OCI-LY3 (cell line): ENCODE measurements around the gene GRIN2D.

Experiments
- H2AFZ ChIP-seq: fragments of 200-600, 300-600 bp; shearing (Covaris generic); 2 replicates; pipeline ENCODE4 v1.6.0; 2014; ENCODE audit warnings: antibody characterized with exemption, low read depth, low read length
- H3K27ac ChIP-seq: fragments of 200-600, 300-600 bp; sonication (generic); 2 replicates; pipeline ENCODE4 v1.5.1; 2014; ENCODE audit warnings: mild to moderate bottlenecking, low read length, moderate library complexity, mixed read lengths
- H3K27me3 ChIP-seq: fragments of 200-600, 300-600 bp; sonication (generic); 2 replicates; pipeline ENCODE4 v1.6.1; 2014; ENCODE audit warnings: low read depth, low read length, mixed read lengths
- H3K36me3 ChIP-seq: fragments of 200-600, 300-600 bp; sonication (generic); replicated peaks from 2 replicates; pipeline ENCODE3; 2014; ENCODE audit warnings: low read depth, low read length, mixed read lengths
- H3K4me1 ChIP-seq: fragments of 300-600, 200-600 bp; sonication (generic); 2 replicates; pipeline ENCODE4 v1.6.1; 2014; ENCODE audit warnings: low read length, mixed read lengths
- H3K4me2 ChIP-seq: fragments of 200-600, 300-600 bp; sonication (generic); 2 replicates; pipeline ENCODE4 v1.6.1; 2014; ENCODE audit warnings: low read length, mixed read lengths
- H3K4me3 ChIP-seq: fragments of 300-600, 200-600 bp; sonication (generic); 2 replicates; pipeline ENCODE4 v1.5.1; 2014; ENCODE audit warnings: antibody characterized with exemption, mild to moderate bottlenecking, low read length, moderate library complexity
- H3K79me2 ChIP-seq: fragments of 300-600, 200-600 bp; shearing (Covaris generic); 2 replicates; pipeline ENCODE4 v1.6.1; 2014; ENCODE audit warnings: mild to moderate bottlenecking, low read length, mixed read lengths
- H3K9ac ChIP-seq: fragments of 300-600, 200-600 bp; shearing (Covaris generic); 2 replicates; pipeline ENCODE4 v1.6.0; 2014; ENCODE audit warnings: mild to moderate bottlenecking, low read length, moderate library complexity
- H3K9me3 ChIP-seq: fragments of 200-600, 300-600 bp; shearing (Covaris generic); 2 replicates; pipeline ENCODE4 v1.6.1; 2014; ENCODE audit warnings: low read length, mixed read lengths; ENCODE audit not compliant: insufficient read depth
- H4K20me1 ChIP-seq: fragments of 200-600, 300-600 bp; sonication (generic); 2 replicates; pipeline ENCODE4 v1.6.1; 2016; ENCODE audit warnings: low read length, mixed read lengths; ENCODE audit not compliant: insufficient read depth
- CTCF ChIP-seq: fragments of 200-600, 300-600 bp; sonication (generic); IDR thresholded peaks from 2 replicates; pipeline ENCODE4 v1.5.1; 2014; ENCODE audit warnings: antibody characterized with exemption, low read length, low read depth
- EZH2phosphoT487 ChIP-seq: fragments of 200-600 bp; shearing (Covaris generic); IDR thresholded peaks from 2 replicates; pipeline ENCODE4 v1.6.1; 2018; ENCODE audit warnings: antibody characterized with exemption, mixed run types, low read depth

Gene GRIN2D

GRCh38 chr19:48354332-48354992 lies 39.0 kb upstream of the GRIN2D start:
- Histone ChIP-seq H3K4me3 (no peak overlapping the region), H3K4me1 (no peaks in the 10 kb centered on the region), H3K4me2 (no peak overlapping the region), H3K27ac (no peak overlapping the region), H3K27me3 (no peaks in the 10 kb centered on the region), H3K36me3 (peaks cover 2% of the 10 kb centered on the region), H3K79me2 (no peaks in the 10 kb centered on the region), H3K9me3 (no peaks in the 10 kb centered on the region), H4K20me1 (no peaks in the 10 kb centered on the region), H2AFZ (no peak overlapping the region), H3K9ac (no peak overlapping the region)
- TF ChIP-seq CTCF (no peak), EZH2phosphoT487 (no peak)

- Histone ChIP-seq H3K36me3 (peaks cover 2% of the 10 kb centered on the region), H3K27me3 (no peaks in the 10 kb centered on the region), H3K4me1 (no peaks in the 10 kb centered on the region), H3K9ac (no peak overlapping the region), H3K4me2 (no peak overlapping the region), H3K9me3 (no peaks in the 10 kb centered on the region), H3K27ac (no peak overlapping the region), H3K4me3 (no peak overlapping the region), H2AFZ (no peak overlapping the region), H4K20me1 (no peaks in the 10 kb centered on the region), H3K79me2 (no peaks in the 10 kb centered on the region)
- TF ChIP-seq EZH2phosphoT487 (no peak), CTCF (no peak)
These were observed 38.0 kb upstream of the GRIN2D start for GRCh38 chr19:48355365-48355954.

- peaks cover 7% of the 10 kb centered on the region for H3K36me3 ChIP-seq
- no peak overlapping the region for H3K4me3 ChIP-seq
- no peaks in the 10 kb centered on the region for H3K27me3 ChIP-seq
- H3K4me2 ChIP-seq = no peak overlapping the region
- no peak overlapping the region for H3K9ac ChIP-seq
- H2AFZ ChIP-seq = no peak overlapping the region
- TF ChIP-seq CTCF = no peak
- H3K4me1 ChIP-seq = peaks cover 5% of the 10 kb centered on the region
- no peak overlapping the region for H3K27ac ChIP-seq
- H3K9me3 ChIP-seq = no peaks in the 10 kb centered on the region
- H3K79me2 ChIP-seq = no peaks in the 10 kb centered on the region
- H4K20me1 ChIP-seq = no peaks in the 10 kb centered on the region
These were observed 34.3 kb upstream of the GRIN2D start for GRCh38 chr19:48359123-48359522.

GRCh38 chr19:48361912-48362311 lies 31.6 kb upstream of the GRIN2D start:
- H3K4me1 ChIP-seq = peaks cover 13% of the 10 kb centered on the region
- H3K4me2 ChIP-seq = no peak overlapping the region
- no peaks in the 10 kb centered on the region for H3K79me2 ChIP-seq
- no peak overlapping the region for H3K27ac ChIP-seq
- H3K4me3 ChIP-seq = no peak overlapping the region
- H3K9ac ChIP-seq = no peak overlapping the region
- H3K9me3 ChIP-seq = no peaks in the 10 kb centered on the region
- H4K20me1 ChIP-seq = no peaks in the 10 kb centered on the region
- no peaks in the 10 kb centered on the region for H3K27me3 ChIP-seq
- no peak overlapping the region for H2AFZ ChIP-seq
- H3K36me3 ChIP-seq = peaks cover 7% of the 10 kb centered on the region
- no peak for TF ChIP-seq CTCF
- TF ChIP-seq EZH2phosphoT487 = no peak
